ENCODE measurements around the gene KRT39. TPM values are rescaled to one million over a fixed set of nuclear protein-coding genes. Genes with fewer than 3 reads are reported as not detected.

KRT39 gene
- total and polyA plus RNA-seq, 2 donors (not counting 3 experiments of a cell fraction or from before 2014, with no cell fraction given), result not detected

DNA sequence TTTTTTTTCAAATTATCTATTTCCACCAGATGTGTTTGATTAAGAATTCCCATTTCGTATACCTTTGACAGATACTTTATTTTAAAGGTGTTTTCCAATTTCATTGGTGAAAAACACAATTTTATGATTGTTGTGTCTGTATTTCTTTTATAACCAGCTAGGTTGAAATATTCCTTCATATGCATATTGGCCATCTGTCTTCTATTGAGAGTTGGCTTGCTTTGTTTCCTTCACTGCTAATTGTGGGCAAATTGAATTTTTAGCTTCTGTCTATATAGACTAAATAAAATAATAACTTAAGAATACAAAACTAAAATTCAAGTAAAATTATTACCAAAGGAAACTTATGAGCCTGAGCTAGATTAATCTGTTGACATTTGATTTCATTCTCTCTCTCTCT, 28.4 kb upstream of the KRT39 start:
- no peaks in the 10 kb centered on the region for H3K4me1 ChIP-seq (ENCODE audit: control insufficient read depth, extremely low read depth, insufficient read depth, low read length)
- H3K36me3 ChIP-seq (ENCODE audit: control insufficient read depth in 2 of 2, extremely low read depth in 1 of 2, insufficient read depth in 2 of 2, low read length in 2 of 2), result no peaks in the 10 kb centered on the region
- intact Hi-C loops (cut with micrococcal nuclease), result no loop called here
- TF ChIP-seq CTCF (IDR thresholded peaks at IDR 0.05; ENCODE audit: extremely low read depth in 1 of 2, insufficient read depth in 1 of 2, low read depth in 1 of 2, low read length in 2 of 2) (no peak), JUN (IDR thresholded peaks at IDR 0.05; ENCODE audit: borderline replicate concordance, insufficient read depth, insufficient read length, low read depth) (no peak), GATA2 (IDR thresholded peaks at IDR 0.05; ENCODE audit: insufficient read depth, insufficient read length, low read depth, low read length) (no peak), POLR2A (IDR thresholded peaks at IDR 0.05; ENCODE audit: low read depth, low read length) (no peak), MAX (IDR thresholded peaks at IDR 0.05; ENCODE audit: insufficient read depth, insufficient read length) (no peak), FOS (IDR thresholded peaks at IDR 0.05; ENCODE audit: borderline replicate concordance, insufficient read depth, low read length) (no peak), POLR2AphosphoS5 (IDR thresholded peaks at IDR 0.05; ENCODE audit: insufficient read depth, low read depth, low read length) (no peak), EZH2 (IDR thresholded peaks at IDR 0.05; ENCODE audit: borderline replicate concordance, low read depth, low read length, severe bottlenecking) (no peak), MYC (IDR thresholded peaks at IDR 0.05; ENCODE audit: low read depth, low read length) (no peak)
- dilution Hi-C loops (cut with MboI; ENCODE audit: extremely low pct_ligation_motif_present, low sequenced_read_pairs), result no loop called here
- DNase-seq (ENCODE audit: low read depth, low spot score) (no peak), FAIRE-seq (no peak)
- no peak overlapping the region for H3K4me2 ChIP-seq (ENCODE audit: insufficient read depth, low read length)
- H3K9ac ChIP-seq (replicated peaks; ENCODE audit: extremely low read depth, insufficient read depth, low read length), result no peak overlapping the region
- H3K9me1 ChIP-seq (replicated peaks; ENCODE audit: control insufficient read depth, extremely low read depth, insufficient read depth, low read length), result no peaks in the 10 kb centered on the region
- no peaks in the 10 kb centered on the region for H3K9me3 ChIP-seq (replicated peaks; ENCODE audit: control insufficient read depth, insufficient read depth, low read length)
- no peak overlapping the region for H3K4me3 ChIP-seq (replicated peaks in 1 of 3; ENCODE audit: insufficient read depth in 1 of 3, low read depth in 1 of 3, low read length in 3 of 3)
- ChIA-PET POLR2A (no interaction called here), CTCF (no interaction called here)
- no TSS peak for BruUV-seq (replicated peaks)
- H3K27me3 ChIP-seq (ENCODE audit: control insufficient read depth in 2 of 2, insufficient read depth in 2 of 2, low read length in 2 of 2), result peaks cover 2 to 3% of the 10 kb centered on the region in 2 experiments
- H2AFZ ChIP-seq (ENCODE audit: low read depth, low read length), result no peak overlapping the region
- no peaks in the 10 kb centered on the region for H4K20me1 ChIP-seq (replicated peaks; ENCODE audit: control insufficient read depth, extremely low read depth, insufficient read depth, low read length)
- no peaks in the 10 kb centered on the region for H3K79me2 ChIP-seq (ENCODE audit: control insufficient read depth, insufficient read depth, low read length)
- H3K27ac ChIP-seq (ENCODE audit: insufficient read depth, low read depth, low read length), result no peak overlapping the region

Data from endothelial cell of umbilical vein (primary cell).